Cardiac muscle cell (in vitro differentiated cells and primary cell): ENCODE results near the gene DCUN1D2. TPM values are rescaled to one million over a fixed set of nuclear protein-coding genes. Genes with fewer than 3 reads are reported as not detected.

Experiments
- DNase-seq, 2 donors: peaks; one replicate each; pipeline versions ENCODE4 v3.0.0 to v3.0.0-alpha.2; 2010 to 2017; ENCODE audit warnings: low read depth in 1 of 2, low spot score in 1 of 2
- H3K27ac ChIP-seq: fragments of 200-600 bp; sonication (generic); 2 replicates; pipeline ENCODE4 v1.5.1; 2016
- H3K27me3 ChIP-seq: fragments of 200-600 bp; sonication (generic); 2 replicates; pipeline ENCODE4 v1.6.0; 2016; ENCODE audit warnings: control low read depth
- H3K36me3 ChIP-seq: fragments of 200-600 bp; sonication (generic); 2 replicates; pipeline ENCODE4 v1.5.1; 2016; ENCODE audit warnings: control low read depth
- H3K4me1 ChIP-seq: fragments of 200-600 bp; sonication (generic); 2 replicates; pipeline ENCODE4 v1.8.1; 2017; ENCODE audit warnings: low read depth, mild to moderate bottlenecking, mixed run types
- H3K4me3 ChIP-seq: fragments of 200-600 bp; sonication (generic); 2 replicates; pipeline ENCODE4 v1.5.1; 2016; ENCODE audit warnings: mild to moderate bottlenecking
- H3K9me3 ChIP-seq: fragments of 200-600 bp; sonication (generic); 2 replicates; pipeline ENCODE4 v1.5.1; 2017; ENCODE audit warnings: low read depth, mild to moderate bottlenecking, control low read depth
- CTCF ChIP-seq: IDR thresholded peaks from 2 replicates; pipeline ENCODE4 v1.5.1; 2012; ENCODE audit warnings: low read depth, mild to moderate bottlenecking, low read length
- polyA plus RNA-seq: library from polyadenylated mRNA; unstranded; fragments of >200 nt; fragmentation: Nextera tagmentation; extraction: Ambion mirVana; gene quantifications from 2 replicates; pipeline ENCODE4 v1.2.1, GENCODE V29; 2016
- total RNA-seq: library from RNA; depleted of rRNA; stranded (reverse); fragments of >200 nt; gene quantifications from 2 replicates; pipeline ENCODE4 v1.2.3, GENCODE V29; 2016

DCUN1D2 gene
- total and polyA plus RNA-seq, 2 experiments from 2014 or later: 23.7 to 32.4 TPM

GRCh38 chr13:113513761-113514160 lies 23.2 kb upstream of the DCUN1D2 start:
- no peak for TF ChIP-seq CTCF
- H3K4me3 ChIP-seq: no peak overlapping the region
- H3K27me3 ChIP-seq: no peaks in the 10 kb centered on the region
- no peaks in the 10 kb centered on the region for H3K9me3 ChIP-seq
- peaks cover 5% of the 10 kb centered on the region for H3K4me1 ChIP-seq
- H3K27ac ChIP-seq: no peak overlapping the region
- peaks cover 14% of the 10 kb centered on the region for H3K36me3 ChIP-seq
- no peak for DNase-seq

- H3K27me3 ChIP-seq: no peaks in the 10 kb centered on the region
- peaks cover 14% of the 10 kb centered on the region for H3K36me3 ChIP-seq
- DNase-seq: no peak
- TF ChIP-seq CTCF: no peak
- H3K27ac ChIP-seq: no peak overlapping the region
- no peaks in the 10 kb centered on the region for H3K9me3 ChIP-seq
- peaks cover 11% of the 10 kb centered on the region for H3K4me1 ChIP-seq
- no peak overlapping the region for H3K4me3 ChIP-seq
Measured at GRCh38 chr13:113511361-113511760, 20.9 kb upstream of the DCUN1D2 start.

GRCh38 chr13:113510871-113511270 lies 20.4 kb upstream of the DCUN1D2 start:
- H3K4me3 ChIP-seq: no peak overlapping the region
- H3K27ac ChIP-seq: no peak overlapping the region
- H3K9me3 ChIP-seq: no peaks in the 10 kb centered on the region
- H3K36me3 ChIP-seq: peaks cover 14% of the 10 kb centered on the region
- no peaks in the 10 kb centered on the region for H3K27me3 ChIP-seq
- no peak for TF ChIP-seq CTCF
- no peak for DNase-seq
- H3K4me1 ChIP-seq: peaks cover 11% of the 10 kb centered on the region

- H3K36me3 ChIP-seq: peaks cover 13% of the 10 kb centered on the region
- no peak overlapping the region for H3K4me3 ChIP-seq
- TF ChIP-seq CTCF: no peak
Measured at GRCh38 chr13:113509989-113510388, 19.5 kb upstream of the DCUN1D2 start.

GRCh38 chr13:113508521-113509254 lies 18.2 kb upstream of the DCUN1D2 start:
- Histone ChIP-seq H3K4me1 (peaks cover 11% of the 10 kb centered on the region), H3K9me3 (no peaks in the 10 kb centered on the region), H3K4me3 (no peak overlapping the region), H3K36me3 (peaks cover 21% of the 10 kb centered on the region), H3K27me3 (no peaks in the 10 kb centered on the region), H3K27ac (no peak overlapping the region)
- no peak for TF ChIP-seq CTCF
- DNase-seq: no peak

More at GRCh38 chr13:113509989-113510388, 19.5 kb upstream of the DCUN1D2 start:
- H3K27ac ChIP-seq: no peak overlapping the region
- no peaks in the 10 kb centered on the region for H3K9me3 ChIP-seq
- peaks cover 11% of the 10 kb centered on the region for H3K4me1 ChIP-seq
- no peaks in the 10 kb centered on the region for H3K27me3 ChIP-seq
- no peak for DNase-seq
